ENCODE results near the gene RARRES1. TPM values are rescaled to one million over a fixed set of nuclear protein-coding genes. Genes with fewer than 3 reads are reported as not detected.
A peak's percentile ranks its signal among the peaks of the same experiment; 100 is the strongest.

RARRES1 gene
- total RNA-seq, 1 donor from 2014 or later = 2.4 TPM

GRCh38 chr3:158742871-158743663 lies 10.8 kb upstream of the RARRES1 start:
- no peak overlapping the region for H3K4me3 Mint-ChIP-seq (ENCODE audit: unreplicated experiment)
- no peak overlapping the region for H3K27ac Mint-ChIP-seq (ENCODE audit: unreplicated experiment)
- H3K9me3 Mint-ChIP-seq (ENCODE audit: unreplicated experiment) = no peaks in the 10 kb centered on the region
- no peak for DNase-seq (ENCODE audit: extremely low spot score, unreplicated experiment)
- H3K36me3 Mint-ChIP-seq (ENCODE audit: unreplicated experiment) = peaks cover 8% of the 10 kb centered on the region
- H3K4me1 Mint-ChIP-seq (ENCODE audit: unreplicated experiment) = peaks cover 6% of the 10 kb centered on the region
- TF ChIP-seq CTCF (IDR thresholded peaks at IDR 0.05) = no peak
- H3K27me3 Mint-ChIP-seq (ENCODE audit: unreplicated experiment) = no peaks in the 10 kb centered on the region

- no peak for TF ChIP-seq CTCF (IDR thresholded peaks at IDR 0.05)
- H3K27me3 Mint-ChIP-seq (ENCODE audit: unreplicated experiment) = no peaks in the 10 kb centered on the region
- H3K27ac Mint-ChIP-seq (ENCODE audit: unreplicated experiment) = no peak overlapping the region
- peaks cover 7% of the 10 kb centered on the region for H3K9me3 Mint-ChIP-seq (ENCODE audit: unreplicated experiment)
- no peak overlapping the region for H3K4me3 Mint-ChIP-seq (ENCODE audit: unreplicated experiment)
- no peak for DNase-seq (ENCODE audit: extremely low spot score, unreplicated experiment)
- H3K36me3 Mint-ChIP-seq (ENCODE audit: unreplicated experiment) = peaks cover 5% of the 10 kb centered on the region
- H3K4me1 Mint-ChIP-seq (ENCODE audit: unreplicated experiment) = no peaks in the 10 kb centered on the region
Measured at GRCh38 chr3:158739661-158740060, 7.4 kb upstream of the RARRES1 start.

GRCh38 chr3:158739078-158739477 lies 6.8 kb upstream of the RARRES1 start:
- H3K4me3 Mint-ChIP-seq (ENCODE audit: unreplicated experiment) = no peak overlapping the region
- no peaks in the 10 kb centered on the region for H3K27me3 Mint-ChIP-seq (ENCODE audit: unreplicated experiment)
- H3K9me3 Mint-ChIP-seq (ENCODE audit: unreplicated experiment) = peaks cover 7% of the 10 kb centered on the region
- no peak for DNase-seq (ENCODE audit: extremely low spot score, unreplicated experiment)
- TF ChIP-seq CTCF (IDR thresholded peaks at IDR 0.05) = no peak
- no peaks in the 10 kb centered on the region for H3K4me1 Mint-ChIP-seq (ENCODE audit: unreplicated experiment)
- peaks cover 5% of the 10 kb centered on the region for H3K36me3 Mint-ChIP-seq (ENCODE audit: unreplicated experiment)
- H3K27ac Mint-ChIP-seq (ENCODE audit: unreplicated experiment) = no peak overlapping the region

- no peaks in the 10 kb centered on the region for H3K27me3 Mint-ChIP-seq (ENCODE audit: unreplicated experiment)
- H3K27ac Mint-ChIP-seq (ENCODE audit: unreplicated experiment) = no peak overlapping the region
- no peak for TF ChIP-seq CTCF (IDR thresholded peaks at IDR 0.05)
- peaks cover 7% of the 10 kb centered on the region for H3K9me3 Mint-ChIP-seq (ENCODE audit: unreplicated experiment)
- DNase-seq (ENCODE audit: extremely low spot score, unreplicated experiment) = no peak
- no peak overlapping the region for H3K4me3 Mint-ChIP-seq (ENCODE audit: unreplicated experiment)
- peaks cover 1% of the 10 kb centered on the region for H3K4me1 Mint-ChIP-seq (ENCODE audit: unreplicated experiment)
- peaks cover 7% of the 10 kb centered on the region for H3K36me3 Mint-ChIP-seq (ENCODE audit: unreplicated experiment)
Measured at GRCh38 chr3:158738653-158739052, 6.4 kb upstream of the RARRES1 start.

GRCh38 chr3:158737976-158738615 lies 5.8 kb upstream of the RARRES1 start:
- H3K9me3 Mint-ChIP-seq (ENCODE audit: unreplicated experiment) = peaks cover 7% of the 10 kb centered on the region
- no peak for TF ChIP-seq CTCF (IDR thresholded peaks at IDR 0.05)
- no peak overlapping the region for H3K27ac Mint-ChIP-seq (ENCODE audit: unreplicated experiment)
- peaks cover 7% of the 10 kb centered on the region for H3K36me3 Mint-ChIP-seq (ENCODE audit: unreplicated experiment)
- peak; percentile 11 for DNase-seq (ENCODE audit: extremely low spot score, unreplicated experiment)
- H3K4me3 Mint-ChIP-seq (ENCODE audit: unreplicated experiment) = no peak overlapping the region
- H3K4me1 Mint-ChIP-seq (ENCODE audit: unreplicated experiment) = peaks cover 1% of the 10 kb centered on the region
- no peaks in the 10 kb centered on the region for H3K27me3 Mint-ChIP-seq (ENCODE audit: unreplicated experiment)
